Transverse colon (tissue), 4 donors: ENCODE data around the gene B4GALT2. TPM values are rescaled to one million over a fixed set of nuclear protein-coding genes. Genes with fewer than 3 reads are reported as not detected.

Source experiments
- DNase-seq: peaks from one replicate; pipeline ENCODE4 v3.0.0-alpha.2; 2019
- H3K27ac ChIP-seq, 4 donors: fragments of 200-600 bp; sonication (generic); 2 replicates each; pipeline ENCODE4 v1.5.1; 2016 to 2018; ENCODE audit warnings: inconsistent platforms in 4 of 4
- H3K27me3 ChIP-seq: fragments of 200-600 bp; sonication (generic); 2 replicates; pipeline ENCODE4 v1.5.1; 2017; ENCODE audit warnings: inconsistent platforms
- H3K36me3 ChIP-seq, 4 donors: fragments of 200-600 bp; sonication (generic); 2 replicates each; pipeline ENCODE4 v1.5.1; 2017 to 2019; ENCODE audit warnings: inconsistent platforms in 4 of 4
- H3K4me1 ChIP-seq, 4 donors: fragments of 200-600 bp; sonication (generic); 2 replicates each; pipeline ENCODE4 v1.5.1; 2017 to 2020; ENCODE audit warnings: inconsistent platforms in 4 of 4
- H3K4me3 ChIP-seq, 4 donors: fragments of 200-600 bp; sonication (generic); 1 replicate in 1 of 4; 2 replicates in 3 of 4; pipeline versions ENCODE4 v1.5.1 to v1.6.1; 2017 to 2019; ENCODE audit warnings: inconsistent platforms in 4 of 4
- H3K9me3 ChIP-seq, 2 donors: fragments of 200-600 bp; sonication (generic); 2 replicates each; pipeline ENCODE4 v1.5.1; 2017 to 2019; ENCODE audit warnings: inconsistent platforms in 2 of 2
- CTCF ChIP-seq, 5 experiments: fragments of 200-600 bp in 3 of 5; fragments of 450-650 bp in 2 of 5; sonication (generic) in 3 of 5; IDR thresholded peaks; 1 replicate in 2 of 5; 2 replicates in 3 of 5; pipeline ENCODE4 v1.5.1; 2016 to 2017; ENCODE audit warnings: antibody characterized with exemption in 5 of 5, inconsistent platforms in 3 of 5, mild to moderate bottlenecking in 2 of 5, moderate library complexity in 1 of 5
- EP300 ChIP-seq: sonication (generic); formaldehyde crosslinking; IDR thresholded peaks from one replicate; pipeline ENCODE4 v1.6.1; 2017; ENCODE audit warnings: antibody characterized with exemption, low read depth
- POLR2A ChIP-seq: fragments of 450-650 bp; IDR thresholded peaks from one replicate; pipeline ENCODE4 v1.6.1; 2016; ENCODE audit warnings: antibody characterized with exemption, mild to moderate bottlenecking, moderate library complexity
- POLR2AphosphoS5 ChIP-seq, 3 donors: sonication (generic); formaldehyde crosslinking; IDR thresholded peaks; one replicate each; pipeline ENCODE4 v1.6.1; 2016; ENCODE audit warnings: antibody characterized with exemption in 3 of 3
- WGBS, 2 donors: methylation state at CpG; one replicate each; pipeline ENCODE4 v1.1.5; 2018; ENCODE audit warnings: low coverage in 1 of 2; 5-methylcytosine and 5-hydroxymethylcytosine counted together
- in situ Hi-C, 4 donors: fragments of 200-750 bp; cut with MboI; loops; one replicate each; pipeline versions ENCODE4 v1.15.0 to v1.15.1; 2017; ENCODE audit warnings: low sequenced_read_pairs in 3 of 4, low pct_ligation_motif_present in 1 of 4, low pct_unique_long_range_greater_than_20kb in 1 of 4
- intact Hi-C: fragments of 100-400 bp; cut with DNase I; formaldehyde crosslinking; loops from one replicate; pipeline ENCODE4 v1.15.1; 2023; ENCODE audit warnings: low total_unique reads
- total RNA-seq, 4 donors: library from RNA; depleted of rRNA; stranded (reverse); fragments of >200 nt; gene quantifications; one replicate each; pipeline ENCODE4 v1.1.0, GENCODE V29; 2016

B4GALT2 gene
- total RNA-seq, 4 donors from 2014 or later, result 16.5 to 19.5 (median 18.6) TPM

DNA sequence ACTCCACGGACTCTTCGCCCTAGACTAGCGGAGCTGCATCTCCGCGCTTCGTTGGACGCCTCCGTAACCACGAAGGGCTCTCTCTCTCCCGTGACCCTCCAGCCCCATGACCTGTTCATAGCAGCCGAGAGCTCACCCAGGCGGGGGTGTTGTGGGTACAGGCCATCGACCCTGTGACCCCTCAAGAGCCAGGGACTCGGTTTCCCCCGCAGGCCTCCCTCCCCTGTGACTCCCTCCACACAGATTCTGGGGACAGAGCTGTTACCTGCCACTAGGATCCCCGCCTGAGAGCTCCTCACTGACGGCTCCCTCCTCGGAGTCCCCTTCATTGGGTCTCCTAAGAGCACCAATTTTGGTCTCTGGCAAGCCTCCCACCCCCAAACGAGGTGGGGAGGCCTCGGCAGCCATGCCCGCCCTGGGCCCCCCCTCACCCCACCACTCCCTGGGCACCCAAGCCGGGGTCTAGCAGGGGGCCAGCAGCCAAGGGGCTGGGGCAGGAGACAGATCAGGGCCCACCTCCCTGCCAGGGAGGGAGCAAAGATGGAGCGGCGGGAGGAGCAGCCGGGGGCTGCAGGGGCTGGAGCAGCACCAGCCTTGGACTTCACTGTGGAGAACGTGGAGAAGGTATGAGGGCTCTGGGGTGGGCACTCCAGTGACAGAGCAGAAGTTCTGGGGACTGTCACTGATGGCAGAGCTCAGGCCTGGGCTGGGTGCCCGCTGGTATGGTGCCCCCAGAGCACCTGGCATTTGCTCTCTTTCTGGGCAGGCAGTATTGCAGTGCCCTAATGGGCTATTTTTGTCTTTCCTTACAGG, 31.7 kb upstream of the B4GALT2 start:
- intact Hi-C loops, result no loop called here
- no peaks in the 10 kb centered on the region for H3K36me3 ChIP-seq
- H3K4me1 ChIP-seq, result peaks cover 14 to 40% (median 23%) of the 10 kb centered on the region in 4 donors
- H3K27me3 ChIP-seq, result no peaks in the 10 kb centered on the region
- peak overlapping the region; percentile 70 to 83 (median 74) for H3K4me3 ChIP-seq
- in situ Hi-C loops, result loop anchor here in 1 of 4 donors (25.0 kb wide), 1 partner anchor 410 kb away; the partner anchor contains the start of gene PTPRF
- 5% methylated on average over 25 of the region's 27 CpGs; no CpG with 5 or more reads in 1 of the 2 donors for WGBS, 2 donors
- peak overlapping the region; percentile 88 to 93 (median 90) for H3K27ac ChIP-seq
- no peak for TF ChIP-seq CTCF (IDR thresholded peaks at IDR 0.05)
- no peak for DNase-seq
- H3K9me3 ChIP-seq, result no peaks in the 10 kb centered on the region

GRCh38 chr1:43947874-43948437, 31.1 kb upstream of the B4GALT2 start:
- no peak for DNase-seq
- H3K4me3 ChIP-seq, result peak overlapping the region in 3 of 4 donors; percentile 70 to 76 (median 71)
- H3K36me3 ChIP-seq, result no peaks in the 10 kb centered on the region
- TF ChIP-seq POLR2A (no peak), POLR2AphosphoS5 (IDR thresholded peaks at IDR 0.05) (no peak), CTCF (IDR thresholded peaks at IDR 0.05) (no peak)
- WGBS, 2 donors, result 30 to 48% methylated on average over 2 to 3 of the region's 3 CpGs
- H3K9me3 ChIP-seq, result no peaks in the 10 kb centered on the region
- H3K4me1 ChIP-seq, result peaks cover 14 to 37% (median 23%) of the 10 kb centered on the region in 4 donors
- in situ Hi-C loops, result loop anchor here in 1 of 4 donors (25.0 kb wide), 1 partner anchor 411 kb away; the partner anchor contains the start of gene PTPRF
- peak overlapping the region in 1 of 4 donors; percentile 91 for H3K27ac ChIP-seq
- no peaks in the 10 kb centered on the region for H3K27me3 ChIP-seq
- intact Hi-C loops, result no loop called here

DNA sequence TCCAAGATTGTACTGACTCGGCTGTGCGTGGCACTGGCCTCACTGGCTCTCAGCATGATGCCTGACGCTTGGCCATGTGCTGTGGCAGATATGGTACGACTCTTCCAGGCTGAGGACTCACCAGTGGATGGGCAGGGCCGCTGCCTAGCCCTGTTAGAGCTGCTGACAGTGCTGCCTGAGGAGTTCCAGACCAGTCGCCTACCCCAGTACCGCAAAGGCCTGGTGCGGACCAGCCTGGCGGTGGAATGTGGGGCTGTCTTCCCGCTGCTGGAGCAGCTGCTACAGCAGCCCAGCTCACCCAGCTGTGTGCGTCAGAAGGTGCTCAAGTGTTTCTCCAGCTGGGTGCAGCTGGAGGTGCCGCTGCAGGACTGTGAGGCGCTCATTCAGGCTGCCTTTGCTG, 29.3 kb upstream of the B4GALT2 start:
- DNase-seq, result no peak

DNA sequence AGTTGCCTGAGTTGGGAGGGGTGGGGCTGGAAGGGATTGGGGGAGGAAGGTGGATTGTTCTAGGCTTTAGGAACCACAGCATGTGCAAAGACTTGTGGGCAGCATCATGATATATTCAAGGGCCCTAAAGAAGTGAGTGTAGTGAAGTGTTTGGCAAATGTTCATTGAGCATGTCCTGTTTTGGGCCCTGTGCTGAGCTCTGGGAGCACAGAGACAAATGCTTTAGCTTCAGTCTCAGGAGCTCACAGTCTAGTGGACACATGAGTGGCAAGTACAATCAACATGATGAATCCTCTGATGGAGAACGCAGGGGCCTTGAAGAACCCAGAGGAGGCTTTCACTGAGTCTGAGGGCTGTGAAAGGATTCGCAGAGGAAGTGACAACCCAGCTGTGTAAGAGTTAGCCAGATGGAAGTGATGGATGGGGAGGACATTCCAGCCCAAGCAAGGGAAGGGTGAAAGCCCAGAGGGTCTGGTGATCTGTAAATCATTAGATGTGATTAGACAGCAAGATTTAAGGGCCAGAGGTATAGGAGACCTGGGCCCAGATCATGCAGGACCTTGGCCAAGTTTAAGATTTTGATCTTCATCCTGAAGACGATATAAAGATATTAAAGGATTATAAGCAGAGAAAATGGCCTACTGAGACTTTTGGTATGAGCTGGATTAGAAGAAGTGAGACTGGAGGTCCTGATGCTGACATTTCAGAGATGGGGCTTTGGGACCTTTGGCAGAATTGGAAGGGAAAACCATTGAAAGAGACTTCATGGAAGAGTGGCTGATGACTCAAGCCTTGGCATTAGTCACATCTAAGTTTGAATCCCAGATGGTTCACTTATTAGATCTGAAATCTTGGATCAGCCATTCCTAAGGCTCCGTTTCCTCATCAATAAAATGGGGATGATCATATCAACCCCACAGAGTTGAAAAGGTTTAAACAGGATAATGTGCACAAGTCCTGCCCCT, 27.7 kb upstream of the B4GALT2 start:
- Histone ChIP-seq H3K4me3 (no peak overlapping the region), H3K36me3 (no peaks in the 10 kb centered on the region), H3K4me1 (peaks cover 14 to 20% (median 16%) of the 10 kb centered on the region in 4 donors), H3K27me3 (no peaks in the 10 kb centered on the region), H3K9me3 (no peaks in the 10 kb centered on the region), H3K27ac (no peak overlapping the region)
- intact Hi-C loops (no loop called here), in situ Hi-C loops (no loop called here)
- 92 to 93% methylated on average over 3 to 4 of the region's 4 CpGs for WGBS, 2 donors
- TF ChIP-seq POLR2A (no peak), CTCF (IDR thresholded peaks at IDR 0.05) (no peak), EP300 (no peak), POLR2AphosphoS5 (IDR thresholded peaks at IDR 0.05) (no peak)
- DNase-seq, result no peak

More for the DNA sequence above, 29.3 kb upstream of the B4GALT2 start:
- TF ChIP-seq EP300 (no peak), POLR2AphosphoS5 (IDR thresholded peaks at IDR 0.05) (peak in 2 of 3 donors; percentile 45 to 48)
- no peaks in the 10 kb centered on the region for H3K36me3 ChIP-seq
- 83% methylated on average over 11 of the region's 13 CpGs; no CpG with 5 or more reads in 1 of the 2 donors for WGBS, 2 donors
- no peaks in the 10 kb centered on the region for H3K9me3 ChIP-seq
- H3K27ac ChIP-seq, result no peak overlapping the region
- intact Hi-C loops, result no loop called here
- no peak overlapping the region for H3K4me3 ChIP-seq
- H3K27me3 ChIP-seq, result no peaks in the 10 kb centered on the region
- H3K4me1 ChIP-seq, result peaks cover 14 to 34% (median 23%) of the 10 kb centered on the region in 4 donors
- in situ Hi-C loops, result loop anchor here in 1 of 4 donors (25.0 kb wide), 1 partner anchor 412 kb away; the partner anchor contains the start of gene PTPRF
